DMS53 treated with DMSO at 0.1 percent for 48 hours (cell line): ENCODE results near the gene AACS.

Experiments
- DNase-seq: peaks from one replicate; lab custom pipeline; 2025; ENCODE audit not compliant: unreplicated experiment; lab: John Stamatoyannopoulos, UW

The AACS gene

DNA sequence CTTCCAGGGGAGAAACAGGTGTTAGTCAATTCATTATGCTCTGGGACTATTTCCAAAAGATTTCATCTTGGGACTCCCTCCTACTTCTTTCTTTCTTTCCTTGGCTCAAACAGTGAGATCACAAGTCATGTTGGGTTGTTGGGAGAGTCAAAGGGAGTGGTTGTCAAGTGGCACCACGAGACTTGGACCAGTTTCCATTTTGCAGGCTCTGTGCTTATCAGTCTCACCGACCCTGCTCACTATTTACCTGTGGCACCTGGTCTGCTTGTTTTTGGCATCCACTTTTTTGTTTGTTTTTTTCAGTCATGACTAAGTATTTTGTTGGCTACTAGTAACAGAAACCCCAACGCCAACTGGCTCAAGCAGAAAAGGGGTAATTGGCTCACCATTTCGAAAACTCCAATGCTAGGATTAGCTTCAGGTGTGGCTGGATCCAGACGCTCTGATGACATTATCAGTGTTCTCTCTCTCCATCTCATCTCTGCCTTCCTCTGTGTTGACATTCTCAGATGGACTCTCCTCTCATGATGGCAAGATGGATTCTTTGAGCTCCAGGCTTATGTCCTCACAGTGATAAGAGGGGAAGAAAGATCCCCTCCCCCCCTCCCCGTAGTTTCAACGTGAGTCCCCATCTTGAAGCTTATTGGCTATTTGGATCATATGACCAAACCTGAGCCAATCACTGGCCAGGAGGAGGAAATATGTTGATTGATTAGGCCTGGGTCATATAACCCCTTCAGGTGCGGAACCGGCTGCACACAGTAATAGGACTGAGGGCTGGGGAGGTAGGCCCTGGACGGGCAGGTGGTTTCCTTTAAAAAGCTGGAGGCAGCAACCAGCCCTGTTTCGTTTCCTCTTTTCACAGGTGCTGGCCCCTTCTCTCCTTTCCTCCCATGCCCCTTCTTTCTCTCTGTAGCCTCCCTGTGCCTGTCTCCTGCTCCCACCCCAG lies 84.2 kb downstream of the AACS start:
- DNase-seq, result no peak

DNA sequence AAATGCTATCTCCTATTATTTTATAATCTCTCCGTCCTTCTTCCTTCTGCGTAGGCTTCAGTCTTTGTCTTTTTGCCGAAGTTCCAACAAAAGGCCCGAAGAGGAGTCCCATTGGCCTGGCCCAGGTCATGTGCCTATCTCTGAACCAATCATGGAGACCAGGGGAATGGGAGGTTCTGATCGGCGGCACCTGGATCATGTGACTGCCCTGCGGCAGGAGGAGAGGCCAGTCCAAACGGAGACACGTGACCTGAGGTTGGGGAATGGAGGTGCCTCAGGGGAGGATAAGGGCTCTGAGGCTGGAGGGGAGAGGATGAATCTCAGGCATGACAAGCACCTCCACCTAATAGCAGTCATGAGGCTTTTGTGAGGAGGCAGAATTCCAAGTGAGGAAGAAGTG lies 86.0 kb downstream of the AACS start:
- DNase-seq, result no peak

DNA sequence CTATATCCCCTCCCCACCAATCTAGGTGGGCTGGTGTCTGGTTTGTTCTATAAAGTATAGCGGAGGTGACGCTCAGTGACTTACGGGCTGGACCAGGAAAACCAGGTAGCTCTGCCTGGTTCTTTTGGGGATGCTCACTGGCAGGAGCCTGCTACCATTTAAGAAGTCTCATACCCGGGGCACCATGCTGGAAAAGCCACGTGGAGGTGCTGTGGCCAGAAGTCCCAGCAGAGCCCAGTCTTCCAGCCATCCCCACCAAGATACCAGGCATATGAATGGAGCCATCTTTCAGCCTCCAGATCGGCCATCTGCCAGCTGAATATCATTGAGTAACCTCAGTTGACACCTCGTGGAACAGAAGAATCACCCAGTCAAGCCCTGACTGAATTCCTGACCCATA lies 87.2 kb downstream of the AACS start:
- DNase-seq, result no peak

DNA sequence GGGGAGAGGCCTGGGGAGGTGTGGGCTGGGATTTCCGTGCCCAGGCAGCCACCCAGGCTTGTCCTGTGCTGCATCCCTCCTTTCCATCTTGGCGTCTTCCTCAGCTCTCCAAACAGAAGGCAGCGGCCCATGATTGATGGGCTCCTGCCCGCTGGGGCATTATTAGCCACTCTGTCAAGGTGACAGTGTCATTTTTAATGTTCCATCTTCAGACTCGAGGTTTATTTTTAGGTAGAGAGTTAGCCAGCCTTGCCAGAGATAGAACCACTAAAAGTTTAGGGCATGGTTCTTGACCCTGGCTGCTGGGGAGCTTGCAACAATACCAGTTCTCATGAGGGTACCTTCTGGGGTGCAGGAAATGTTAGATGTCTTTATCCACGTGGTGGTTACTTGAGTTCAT lies 90.1 kb downstream of the AACS start:
- no peak for DNase-seq

DNA sequence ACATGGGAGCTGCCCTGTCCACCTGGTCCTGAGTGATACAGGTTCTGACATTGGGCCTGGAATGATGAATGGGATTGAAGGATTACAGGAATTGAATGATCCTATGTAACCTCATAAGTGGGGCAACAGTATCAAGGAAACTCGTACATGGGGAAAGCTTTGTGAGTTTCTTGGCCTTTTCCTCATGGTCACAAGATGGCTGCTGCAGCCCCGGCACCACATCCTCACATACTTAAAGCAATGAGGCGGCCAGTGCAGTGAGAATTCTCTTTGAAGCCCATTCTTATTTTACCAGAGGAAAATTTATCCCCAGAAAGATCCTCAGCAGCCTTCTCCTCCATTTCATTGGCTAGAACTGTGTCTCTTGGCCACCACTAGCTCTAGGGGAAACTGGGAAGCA lies 91.9 kb downstream of the AACS start:
- no peak for DNase-seq

DNA sequence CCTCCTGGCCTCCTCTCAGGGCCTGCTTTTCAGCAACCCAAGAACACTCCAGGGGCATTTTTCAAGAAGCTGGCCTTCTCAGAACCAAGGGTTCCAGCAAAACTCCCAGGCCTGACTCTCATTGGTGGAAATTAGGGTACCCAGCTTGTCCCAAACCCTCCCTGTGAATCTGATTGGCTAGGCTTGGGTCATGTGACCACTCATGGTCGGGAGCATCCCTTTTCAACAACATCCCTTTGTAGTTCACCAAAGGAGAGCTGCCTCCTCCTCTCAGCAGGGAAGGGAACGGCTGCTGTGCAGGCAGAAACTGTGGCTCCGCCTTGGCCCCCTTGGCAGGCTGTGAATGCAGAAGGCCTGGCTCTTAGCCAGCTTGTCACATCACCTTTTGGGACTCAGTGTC lies 94.5 kb downstream of the AACS start:
- DNase-seq, result no peak

DNA sequence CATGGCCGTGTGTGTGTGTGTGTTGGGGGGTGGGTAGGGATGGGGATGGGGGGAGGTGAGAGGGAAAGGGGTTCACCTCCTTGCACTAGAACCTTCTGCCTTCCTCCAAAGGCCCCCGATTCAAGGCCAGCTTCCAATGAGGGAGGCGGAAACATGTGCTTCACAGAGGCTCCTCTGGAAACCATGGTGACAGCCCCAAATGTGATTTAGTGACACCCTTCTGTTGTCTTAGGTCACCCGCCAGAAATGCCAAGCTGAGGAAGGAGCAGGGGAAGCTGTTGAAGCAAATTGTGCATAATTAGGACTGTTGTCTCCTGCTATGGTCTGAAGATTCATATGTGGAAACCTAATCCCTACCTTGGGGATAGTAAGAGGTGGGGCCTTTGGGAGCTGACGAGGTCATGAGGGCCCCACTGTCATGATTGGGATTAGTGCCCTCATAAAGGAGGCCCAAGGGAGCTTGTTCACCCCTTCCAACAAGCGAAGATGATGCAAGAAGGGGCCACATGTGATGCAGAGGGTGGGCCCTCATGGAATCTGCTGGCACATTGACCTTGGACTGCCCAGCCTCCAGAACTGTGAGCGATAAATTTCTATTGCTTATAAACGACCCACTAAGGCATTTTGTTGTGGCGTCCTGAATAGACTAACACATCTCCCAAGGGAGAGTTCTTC lies 95.2 kb downstream of the AACS start:
- DNase-seq, result no peak

DNA sequence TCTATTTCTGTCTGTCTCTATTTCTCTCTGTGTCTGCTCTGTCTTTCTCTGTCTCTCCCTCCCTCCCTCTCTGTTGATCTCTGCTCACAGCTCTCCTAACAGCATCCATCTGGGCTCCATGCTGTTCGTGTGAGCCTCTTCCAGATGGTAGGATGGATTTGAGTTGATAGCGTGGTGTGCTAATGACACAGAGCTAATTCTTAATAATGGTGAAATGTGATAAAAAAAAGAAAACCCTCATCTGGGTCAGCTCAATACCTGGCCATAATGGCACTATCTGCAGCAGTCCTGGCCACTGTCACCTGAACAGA lies 96.4 kb downstream of the AACS start:
- DNase-seq, result no peak

DNA sequence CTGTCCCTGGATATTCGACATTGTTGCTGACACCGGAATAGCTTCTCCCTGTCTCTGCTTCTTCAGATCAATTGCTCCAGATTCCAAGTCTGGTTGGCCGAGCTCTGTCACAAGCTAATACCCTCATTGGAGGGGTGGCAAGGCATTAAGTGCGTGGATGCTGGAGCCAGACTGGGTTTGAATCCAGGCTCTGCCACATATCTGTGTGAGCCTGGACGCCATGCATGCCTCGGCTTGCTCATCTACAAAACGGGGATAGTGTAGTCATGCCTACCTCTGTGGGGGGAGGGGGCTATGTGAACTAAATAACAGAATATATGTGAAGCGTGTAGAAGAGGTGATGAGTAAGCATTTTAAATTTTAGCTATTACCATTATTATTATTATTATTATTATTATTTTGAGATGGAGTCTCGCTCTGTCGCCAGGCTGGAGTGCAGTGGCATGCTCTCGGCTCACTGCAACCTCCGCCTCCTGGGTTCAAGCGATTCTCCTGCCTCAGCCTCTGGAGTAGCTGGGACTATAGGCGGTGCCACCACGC lies 97.3 kb downstream of the AACS start:
- no peak for DNase-seq

DNA sequence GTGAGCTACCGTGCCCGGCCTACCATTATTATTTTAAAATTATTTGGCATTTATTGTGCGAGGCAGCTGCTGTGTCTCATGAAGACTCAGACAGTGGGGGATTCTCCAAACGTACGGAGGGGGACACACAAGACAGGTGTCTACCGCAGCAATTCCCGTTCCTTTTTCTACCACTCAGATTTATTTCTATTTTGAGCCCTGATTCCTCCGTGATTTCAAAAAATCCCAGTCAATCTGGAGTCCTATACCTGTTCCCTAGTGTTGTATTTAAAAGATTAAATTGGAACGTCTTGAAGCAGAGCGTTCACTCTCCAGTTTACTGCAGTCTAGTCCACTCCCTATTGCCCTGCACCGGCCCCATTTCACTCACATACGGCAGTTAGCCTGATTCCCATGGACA lies 97.9 kb downstream of the AACS start:
- DNase-seq, result no peak

DNA sequence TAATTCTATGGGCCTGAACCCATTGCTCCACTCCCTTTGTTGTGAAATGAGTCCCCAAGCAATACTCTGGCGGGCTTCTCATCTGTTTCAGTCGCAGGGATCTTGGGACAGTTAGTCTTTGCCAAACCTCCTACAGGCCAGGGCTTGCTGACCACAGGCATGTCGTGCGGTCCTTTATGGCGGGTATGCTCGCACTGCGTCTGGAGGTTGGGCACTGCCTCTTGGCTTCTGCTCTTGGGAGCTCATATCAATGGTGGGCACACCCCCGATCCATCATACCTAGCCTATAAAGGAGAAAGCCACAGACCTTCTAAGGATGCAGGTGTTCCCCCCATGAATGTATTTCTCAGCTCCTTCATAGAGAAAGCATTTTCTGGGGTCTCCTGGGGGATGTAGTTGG lies 99.3 kb downstream of the AACS start:
- DNase-seq, result no peak

DNA sequence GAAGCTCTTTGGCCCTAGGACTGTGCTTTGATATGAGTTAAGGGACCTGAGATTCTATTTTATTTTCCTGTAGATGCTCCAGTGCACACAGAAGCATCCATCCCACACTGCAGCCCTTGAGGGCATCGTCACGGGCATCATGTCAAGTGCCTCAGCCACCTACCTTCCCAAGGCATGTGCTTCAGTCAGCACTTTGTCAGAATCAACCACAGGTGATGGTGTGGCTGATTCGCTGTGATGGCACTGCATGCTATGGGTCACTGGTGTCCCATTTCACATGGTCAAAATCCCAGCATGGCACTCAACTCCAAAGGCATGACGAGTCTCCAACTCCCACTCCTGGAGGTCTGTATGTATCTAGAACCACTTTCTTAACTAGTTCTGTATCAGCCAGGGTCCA lies 100.8 kb downstream of the AACS start:
- DNase-seq, result no peak

DNA sequence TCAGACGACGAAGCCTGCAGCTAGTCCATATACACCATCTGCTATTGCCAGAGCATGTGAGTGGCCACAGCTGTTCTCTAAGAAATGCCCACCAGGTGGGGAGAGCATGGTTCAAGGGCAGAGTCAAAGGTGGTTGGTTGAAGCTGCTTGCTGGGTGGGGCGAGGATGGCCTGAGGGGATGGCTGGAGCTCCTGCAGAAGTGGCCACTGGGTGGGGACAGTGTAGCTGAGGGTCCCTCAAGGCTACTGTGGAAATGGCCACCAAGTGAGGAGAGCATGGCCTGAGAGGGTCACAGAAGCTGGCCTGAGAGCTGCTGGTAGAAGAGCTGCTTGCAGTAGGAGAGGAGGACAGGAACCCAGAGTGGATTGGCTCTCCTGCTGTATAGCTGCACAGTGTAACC lies 102.4 kb downstream of the AACS start:
- DNase-seq, result no peak

DNA sequence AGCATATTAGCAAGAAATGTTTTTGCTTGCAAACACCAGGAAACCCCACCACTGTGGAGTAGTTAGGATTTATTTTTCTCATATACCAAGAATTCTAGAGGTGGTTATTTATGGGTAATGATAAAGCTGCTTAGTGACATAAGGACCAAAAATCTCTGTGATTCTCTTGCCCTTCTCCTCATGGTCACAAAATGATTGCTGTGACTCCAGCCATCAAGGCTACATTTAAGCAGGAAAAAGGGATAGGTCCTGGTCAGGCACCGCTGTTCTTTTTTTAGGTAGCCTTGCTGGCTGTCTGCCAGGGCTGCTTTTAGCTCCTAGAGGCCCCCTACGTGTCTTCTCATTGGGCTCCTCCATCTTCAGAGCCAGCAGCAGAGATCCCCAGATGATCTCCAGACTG lies 104.2 kb downstream of the AACS start:
- DNase-seq, result no peak

DNA sequence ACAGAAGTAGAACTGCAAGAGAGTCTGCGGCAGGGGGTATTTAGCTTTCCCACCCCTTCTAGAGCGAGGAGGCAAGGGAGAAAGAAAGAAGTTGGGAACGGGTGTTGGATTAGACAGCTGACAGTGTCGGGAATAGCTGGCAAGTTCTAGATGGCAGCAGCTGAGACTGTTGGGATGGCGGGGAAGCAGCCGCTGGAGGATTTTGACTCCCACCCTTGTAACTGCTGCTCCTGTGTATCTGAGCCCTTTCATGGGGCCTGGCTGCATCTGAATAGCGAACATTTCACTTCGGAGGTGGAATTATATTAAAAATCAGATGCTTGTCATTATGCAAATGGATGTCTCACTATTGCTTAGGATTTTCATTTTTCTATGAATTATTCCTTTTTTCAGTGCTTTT lies 104.6 kb downstream of the AACS start:
- no peak for DNase-seq

DNA sequence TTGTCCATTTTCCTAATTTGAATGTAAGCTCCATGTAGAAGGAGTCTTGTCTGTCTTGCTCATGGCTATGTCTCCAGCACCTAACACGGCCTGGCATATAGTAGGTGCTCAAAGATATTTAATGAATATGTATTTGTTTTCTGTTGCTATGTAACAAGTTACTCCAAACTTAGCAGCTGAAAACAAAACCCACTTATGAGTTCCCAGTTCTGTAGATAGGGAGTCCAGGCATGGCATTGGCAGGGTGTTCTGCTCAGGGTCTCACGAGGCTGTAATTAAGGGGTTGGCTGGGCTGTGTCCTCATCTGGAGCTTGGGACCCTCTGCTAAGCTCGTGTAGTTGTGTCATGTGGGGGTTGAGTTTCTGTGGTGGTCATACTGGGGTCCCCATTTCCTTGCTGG lies 106.0 kb downstream of the AACS start:
- DNase-seq, result no peak

DNA sequence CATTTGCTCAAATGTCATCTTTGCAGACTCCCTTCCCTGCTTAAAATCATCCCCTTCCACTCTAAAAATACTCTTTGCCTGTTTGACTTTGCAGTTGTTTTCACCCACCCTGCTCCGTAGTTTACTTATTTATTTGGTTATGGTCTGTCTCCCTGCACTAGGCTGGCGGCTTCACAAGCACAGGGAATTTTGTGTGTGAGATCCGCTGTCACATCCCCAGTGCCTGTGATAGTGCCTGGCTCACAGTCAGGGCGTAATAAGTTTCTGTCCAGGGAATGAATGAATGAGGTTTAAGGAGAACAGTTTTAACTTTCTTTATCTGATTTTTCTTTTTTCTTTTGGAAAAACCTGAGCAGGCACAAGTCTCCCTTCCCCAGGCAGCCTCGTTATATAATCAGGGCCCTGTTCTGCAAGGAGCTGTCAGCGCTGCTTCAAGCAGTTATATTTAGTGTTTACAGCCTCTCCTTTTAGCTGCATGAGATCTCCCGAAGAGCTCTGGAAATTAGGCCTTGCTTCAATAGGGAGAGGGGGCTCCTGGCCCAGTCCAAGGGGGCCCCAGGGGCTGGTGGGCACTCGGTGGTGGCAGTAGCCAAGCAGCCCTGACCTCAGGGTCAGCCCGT lies 107.1 kb downstream of the AACS start:
- DNase-seq, result no peak

DNA sequence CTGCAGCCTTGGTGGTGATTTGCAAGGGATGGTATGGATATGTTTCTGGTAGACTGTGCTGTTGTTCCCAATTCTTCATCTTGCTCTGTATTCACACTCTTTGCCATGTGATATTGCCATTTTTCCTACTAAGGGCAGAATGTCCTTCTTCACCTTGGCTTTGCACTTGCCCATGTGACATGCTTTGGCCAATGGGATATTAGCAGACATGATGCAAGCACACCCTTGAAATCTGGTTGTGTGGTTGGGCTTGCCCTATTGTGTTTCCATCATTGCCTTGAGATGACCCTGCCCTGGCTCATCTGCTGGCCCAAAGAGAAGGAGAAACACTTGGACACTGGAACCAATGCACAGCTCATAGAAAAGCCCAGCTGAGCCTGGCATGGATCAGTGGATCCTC lies 110.3 kb downstream of the AACS start:
- DNase-seq, result no peak

DNA sequence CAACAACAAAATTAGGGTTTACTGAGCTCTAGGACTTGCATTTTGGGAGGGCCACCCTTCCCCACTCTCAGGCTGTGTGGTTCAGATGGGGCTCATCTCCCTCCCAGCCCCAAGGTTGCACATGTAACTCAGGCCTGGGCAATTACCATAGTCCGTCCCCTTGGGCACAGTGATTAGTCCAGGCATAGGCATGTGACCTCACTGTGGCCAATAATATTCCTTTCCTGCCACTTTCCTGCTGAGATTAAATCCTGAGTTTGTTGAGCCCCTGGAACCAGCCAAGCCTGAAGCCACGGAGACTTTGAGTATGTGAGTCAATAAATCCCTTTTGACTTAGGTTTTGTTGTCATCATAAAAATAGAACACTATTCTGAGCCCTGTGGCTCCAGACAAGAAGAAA lies 113.0 kb downstream of the AACS start:
- DNase-seq, result no peak

DNA sequence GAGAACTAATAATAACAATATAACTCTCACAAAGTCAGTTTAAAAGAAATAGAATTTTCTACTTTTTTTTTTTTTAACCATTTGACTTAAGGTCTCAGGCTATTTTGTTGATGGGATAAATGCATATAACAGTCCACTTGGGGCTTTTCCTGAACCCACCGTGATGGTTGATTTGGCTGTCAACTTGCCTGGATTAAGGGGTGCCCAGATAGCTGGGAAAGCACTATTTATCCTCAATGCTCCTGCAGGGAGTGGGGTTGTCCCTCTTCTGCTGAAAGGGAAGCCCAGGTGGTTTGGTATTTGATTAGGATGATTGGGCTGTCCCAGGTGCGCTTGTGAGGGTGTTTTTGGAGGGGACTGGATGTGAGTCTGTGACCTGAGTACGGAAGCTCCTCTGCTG lies 114.9 kb downstream of the AACS start:
- DNase-seq, result no peak

DNA sequence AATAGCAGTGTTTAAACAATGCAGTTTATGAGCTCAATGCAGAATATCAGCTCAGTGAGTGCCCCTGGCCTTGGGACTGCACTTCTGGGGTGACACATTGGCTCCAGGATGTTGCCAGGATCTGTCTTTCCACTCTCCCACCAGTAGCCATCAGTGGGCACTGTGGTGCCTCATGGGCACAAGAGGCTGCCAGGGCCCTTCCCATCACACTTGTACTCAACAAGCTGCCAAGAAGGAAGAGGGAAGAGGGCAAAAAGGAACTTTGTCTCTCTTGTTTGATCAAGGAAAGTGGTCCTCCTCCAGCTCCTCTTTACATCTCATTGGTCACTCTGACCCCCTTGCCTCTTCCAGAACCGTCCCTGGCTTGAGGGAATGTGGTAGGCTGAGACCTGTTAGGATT lies 115.9 kb downstream of the AACS start:
- no peak for DNase-seq
